ENCODE measurements around the gene KNDC1. TPM values are rescaled to one million over a fixed set of nuclear protein-coding genes. Genes with fewer than 3 reads are reported as not detected.

KNDC1 gene
- total and polyA plus RNA-seq, 12 donors: 1.0 to 93.4 (median 39.0) TPM

GRCh38 chr10:133198621-133199487 is 38.8 kb downstream of the KNDC1 start:
- Histone ChIP-seq H3K27me3 (no peaks in the 10 kb centered on the region), H3K9me3 (replicated peaks in 1 of 3) (no peaks in the 10 kb centered on the region), H3K27ac (no peak overlapping the region), H3K36me3 (replicated peaks in 1 of 2) (no peaks in the 10 kb centered on the region), H3K4me3 (no peak overlapping the region), H3K4me1 (replicated peaks in 1 of 2) (no peaks in the 10 kb centered on the region)
- no peak for DNase-seq
- TF ChIP-seq CTCF (IDR thresholded peaks at IDR 0.05): no peak
- TF ChIP-seq POLR2A (IDR thresholded peaks at IDR 0.05): no peak
- intact Hi-C loops (cut with DNase I): no loop called here
- WGBS, 4 donors: 90 to 94% (median 92%) methylated on average over 6 to 54 of the region's 54 CpGs

- 86 to 90% (median 87%) methylated on average over 12 to 13 of the region's 13 CpGs for WGBS, 4 donors
Observed at GRCh38 chr10:133199488-133199885, 39.5 kb downstream of the KNDC1 start.

GRCh38 chr10:133199992-133200611 is 40.1 kb downstream of the KNDC1 start:
- no peaks in the 10 kb centered on the region for H3K27me3 ChIP-seq
- DNase-seq: no peak
- H3K27ac ChIP-seq: no peak overlapping the region
- TF ChIP-seq CTCF (IDR thresholded peaks at IDR 0.05) (no peak), POLR2A (IDR thresholded peaks at IDR 0.05) (no peak)
- H3K4me1 ChIP-seq (replicated peaks in 1 of 2): no peaks in the 10 kb centered on the region
- no peaks in the 10 kb centered on the region for H3K36me3 ChIP-seq (replicated peaks in 1 of 2)
- H3K4me3 ChIP-seq: no peak overlapping the region
- no peaks in the 10 kb centered on the region for H3K9me3 ChIP-seq (replicated peaks in 1 of 3)
- 71 to 83% (median 76%) methylated on average over 9 to 38 of the region's 38 CpGs for WGBS, 4 donors
- intact Hi-C loops (cut with DNase I): no loop called here

More at GRCh38 chr10:133199488-133199885, 39.5 kb downstream of the KNDC1 start:
- Histone ChIP-seq H3K27me3 (no peaks in the 10 kb centered on the region), H3K4me1 (replicated peaks in 1 of 2) (no peaks in the 10 kb centered on the region), H3K9me3 (replicated peaks in 1 of 3) (no peaks in the 10 kb centered on the region), H3K4me3 (no peak overlapping the region), H3K27ac (no peak overlapping the region), H3K36me3 (replicated peaks in 1 of 2) (no peaks in the 10 kb centered on the region)
- TF ChIP-seq CTCF (IDR thresholded peaks at IDR 0.05) (no peak), POLR2A (IDR thresholded peaks at IDR 0.05) (no peak)
- DNase-seq: no peak
- intact Hi-C loops (cut with DNase I): no loop called here

- intact Hi-C loops (cut with DNase I): no loop called here
- Histone ChIP-seq H3K36me3 (replicated peaks in 1 of 2) (no peaks in the 10 kb centered on the region), H3K27me3 (no peaks in the 10 kb centered on the region), H3K4me1 (replicated peaks in 1 of 2) (no peaks in the 10 kb centered on the region), H3K27ac (no peak overlapping the region), H3K9me3 (replicated peaks in 1 of 3) (no peaks in the 10 kb centered on the region), H3K4me3 (no peak overlapping the region)
- no peak for TF ChIP-seq CTCF (IDR thresholded peaks at IDR 0.05)
- TF ChIP-seq POLR2A (IDR thresholded peaks at IDR 0.05): no peak
- WGBS, 4 donors: 80 to 94% (median 89%) methylated on average over 2 to 15 of the region's 15 CpGs
- DNase-seq: no peak
Observed at GRCh38 chr10:133200621-133201031, 40.6 kb downstream of the KNDC1 start.

Measured in adrenal gland (tissue), 12 donors.